OCI-LY3 (cell line): Measurements from ENCODE around the gene CHRNB1.
"Not testable (repeated sequence)": the region's sequence is repeated elsewhere in the genome, so short reads cannot be mapped to it uniquely, and the experiment has no call there.

Experiments used
- H2AFZ ChIP-seq: fragments of 200-600, 300-600 bp; shearing (Covaris generic); 2 replicates; pipeline ENCODE4 v1.6.0; 2014; ENCODE audit warnings: antibody characterized with exemption, low read depth, low read length
- H3K27ac ChIP-seq: fragments of 200-600, 300-600 bp; sonication (generic); 2 replicates; pipeline ENCODE4 v1.5.1; 2014; ENCODE audit warnings: mild to moderate bottlenecking, low read length, moderate library complexity, mixed read lengths
- H3K27me3 ChIP-seq: fragments of 200-600, 300-600 bp; sonication (generic); 2 replicates; pipeline ENCODE4 v1.6.1; 2014; ENCODE audit warnings: low read depth, low read length, mixed read lengths
- H3K36me3 ChIP-seq: fragments of 200-600, 300-600 bp; sonication (generic); replicated peaks from 2 replicates; pipeline ENCODE3; 2014; ENCODE audit warnings: low read depth, low read length, mixed read lengths
- H3K4me1 ChIP-seq: fragments of 300-600, 200-600 bp; sonication (generic); 2 replicates; pipeline ENCODE4 v1.6.1; 2014; ENCODE audit warnings: low read length, mixed read lengths
- H3K4me2 ChIP-seq: fragments of 200-600, 300-600 bp; sonication (generic); 2 replicates; pipeline ENCODE4 v1.6.1; 2014; ENCODE audit warnings: low read length, mixed read lengths
- H3K4me3 ChIP-seq: fragments of 300-600, 200-600 bp; sonication (generic); 2 replicates; pipeline ENCODE4 v1.5.1; 2014; ENCODE audit warnings: antibody characterized with exemption, mild to moderate bottlenecking, low read length, moderate library complexity
- H3K79me2 ChIP-seq: fragments of 300-600, 200-600 bp; shearing (Covaris generic); 2 replicates; pipeline ENCODE4 v1.6.1; 2014; ENCODE audit warnings: mild to moderate bottlenecking, low read length, mixed read lengths
- H3K9ac ChIP-seq: fragments of 300-600, 200-600 bp; shearing (Covaris generic); 2 replicates; pipeline ENCODE4 v1.6.0; 2014; ENCODE audit warnings: mild to moderate bottlenecking, low read length, moderate library complexity
- H3K9me3 ChIP-seq: fragments of 200-600, 300-600 bp; shearing (Covaris generic); 2 replicates; pipeline ENCODE4 v1.6.1; 2014; ENCODE audit warnings: low read length, mixed read lengths; ENCODE audit not compliant: insufficient read depth
- H4K20me1 ChIP-seq: fragments of 200-600, 300-600 bp; sonication (generic); 2 replicates; pipeline ENCODE4 v1.6.1; 2016; ENCODE audit warnings: low read length, mixed read lengths; ENCODE audit not compliant: insufficient read depth
- EZH2phosphoT487 ChIP-seq: fragments of 200-600 bp; shearing (Covaris generic); IDR thresholded peaks from 2 replicates; pipeline ENCODE4 v1.6.1; 2018; ENCODE audit warnings: antibody characterized with exemption, mixed run types, low read depth
- TF ChIP-seq, protein P1 (sequence below): fragments of 200-600, 300-600 bp; sonication (generic); IDR thresholded peaks from 2 replicates; pipeline ENCODE4 v1.5.1; 2014; ENCODE audit warnings: antibody characterized with exemption, low read length, low read depth

The CHRNB1 gene

DNA sequence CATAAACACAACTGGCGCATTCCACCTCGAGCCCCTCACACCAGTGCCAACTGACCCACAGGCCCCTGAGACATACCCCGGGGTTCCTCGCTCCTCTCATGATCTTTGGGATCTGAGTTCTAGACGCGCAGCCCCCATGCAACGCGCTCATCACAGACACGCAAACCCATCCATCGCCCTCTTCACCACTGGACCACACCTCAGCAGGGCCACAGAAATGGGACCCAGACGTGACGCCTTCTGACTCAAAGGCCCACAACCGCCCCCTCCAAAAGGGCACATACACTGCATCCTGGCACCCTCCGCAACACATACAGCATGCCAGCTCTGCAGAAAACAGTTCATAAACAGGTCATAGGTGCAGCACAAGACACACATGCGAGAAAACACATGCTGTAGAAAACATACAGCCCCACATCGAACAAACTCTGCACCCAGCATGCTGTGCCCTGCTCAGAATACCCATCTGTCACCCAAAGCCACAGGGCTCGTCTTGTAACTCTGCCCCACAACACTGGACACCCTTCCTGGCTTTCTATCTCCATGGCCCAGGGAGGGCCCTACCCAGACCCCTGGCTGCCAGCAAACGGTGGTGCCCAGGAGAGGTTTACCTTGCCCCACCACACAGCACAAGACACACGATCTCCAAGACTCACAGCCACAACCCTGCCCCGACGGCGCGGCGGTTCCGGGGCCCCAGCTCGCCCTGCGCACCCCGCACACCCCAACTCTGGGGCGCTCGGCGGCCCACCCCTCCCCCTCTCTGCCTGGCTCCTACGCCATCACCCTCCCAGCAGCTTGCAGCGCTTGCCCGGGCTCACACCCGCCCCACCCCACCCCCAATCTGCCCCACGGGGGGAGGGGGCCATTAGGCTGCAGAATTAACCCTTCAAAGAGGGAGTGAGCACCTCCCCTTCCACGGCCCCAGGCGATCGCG, 33.7 kb downstream of the CHRNB1 start:
- peak overlapping the region; percentile 38 for H3K27ac ChIP-seq
- H3K27me3 ChIP-seq = no peaks in the 10 kb centered on the region
- TF ChIP-seq EZH2phosphoT487 = no peak
- TF ChIP-seq, protein P1, sequence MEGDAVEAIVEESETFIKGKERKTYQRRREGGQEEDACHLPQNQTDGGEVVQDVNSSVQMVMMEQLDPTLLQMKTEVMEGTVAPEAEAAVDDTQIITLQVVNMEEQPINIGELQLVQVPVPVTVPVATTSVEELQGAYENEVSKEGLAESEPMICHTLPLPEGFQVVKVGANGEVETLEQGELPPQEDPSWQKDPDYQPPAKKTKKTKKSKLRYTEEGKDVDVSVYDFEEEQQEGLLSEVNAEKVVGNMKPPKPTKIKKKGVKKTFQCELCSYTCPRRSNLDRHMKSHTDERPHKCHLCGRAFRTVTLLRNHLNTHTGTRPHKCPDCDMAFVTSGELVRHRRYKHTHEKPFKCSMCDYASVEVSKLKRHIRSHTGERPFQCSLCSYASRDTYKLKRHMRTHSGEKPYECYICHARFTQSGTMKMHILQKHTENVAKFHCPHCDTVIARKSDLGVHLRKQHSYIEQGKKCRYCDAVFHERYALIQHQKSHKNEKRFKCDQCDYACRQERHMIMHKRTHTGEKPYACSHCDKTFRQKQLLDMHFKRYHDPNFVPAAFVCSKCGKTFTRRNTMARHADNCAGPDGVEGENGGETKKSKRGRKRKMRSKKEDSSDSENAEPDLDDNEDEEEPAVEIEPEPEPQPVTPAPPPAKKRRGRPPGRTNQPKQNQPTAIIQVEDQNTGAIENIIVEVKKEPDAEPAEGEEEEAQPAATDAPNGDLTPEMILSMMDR = no peak

DNA sequence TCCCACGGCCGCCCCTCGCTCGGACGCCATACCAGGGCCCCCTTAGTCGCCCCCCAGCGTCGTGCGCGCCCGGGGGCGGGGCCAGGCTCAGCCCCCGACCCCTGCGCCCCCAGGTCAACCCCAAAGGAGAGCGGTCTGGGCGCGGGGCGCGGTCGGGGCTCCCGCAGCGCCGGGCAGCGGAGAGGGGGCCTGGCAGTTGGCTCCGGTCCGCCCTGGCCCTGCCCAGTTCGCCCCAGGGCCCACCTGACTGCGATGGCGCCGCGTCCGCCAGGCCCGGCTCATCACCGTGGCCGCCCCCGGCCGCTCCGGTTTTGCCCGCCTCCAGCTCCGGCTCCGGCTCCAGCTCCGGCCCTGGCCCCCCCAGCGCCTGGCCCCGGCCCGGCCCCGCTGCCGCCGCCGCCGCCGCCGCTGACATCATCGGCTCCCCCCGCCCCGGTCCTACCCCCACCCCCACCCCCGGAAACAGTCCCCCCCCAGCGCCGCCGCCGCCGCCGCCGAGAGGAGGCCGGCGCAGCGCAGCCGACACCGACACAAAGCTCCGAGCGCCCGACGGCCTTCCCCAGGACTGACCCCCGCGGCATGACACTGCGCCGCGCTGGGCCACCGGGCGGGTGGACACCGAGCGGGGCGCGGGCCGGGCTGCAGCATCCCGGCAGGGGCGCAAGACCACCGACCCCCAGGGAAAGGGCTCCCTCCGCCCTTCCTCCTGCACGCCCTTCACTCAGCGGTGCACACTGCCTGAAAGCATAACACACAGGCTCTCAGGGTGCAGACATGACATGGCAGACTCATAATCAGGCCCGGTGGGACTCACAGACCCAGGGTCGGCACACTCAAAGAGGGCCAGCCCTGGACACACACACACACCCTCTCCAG, 34.6 kb downstream of the CHRNB1 start, which contains the start of gene ZBTB4:
Gene ZBTB4, minus strand, starts transcription at position 419 of the 876 bp plus-strand sequence. CDS start 12,830 bp downstream, outside the sequence.
- Histone ChIP-seq H4K20me1 (peaks cover 19% of the 10 kb centered on the region; the same call in 1 of the 2 replicates), H3K4me3 (peak within 1 kb of the TSS; percentile 96), H3K27me3 (no peaks in the 10 kb centered on the region), H3K9ac (peak within 1 kb of the TSS; percentile 83), H3K36me3 (no peaks in the 10 kb centered on the region), H3K9me3 (no peaks in the 10 kb centered on the region), H3K79me2 (peaks cover 47% of the 10 kb centered on the region), H3K4me2 (peak within 1 kb of the TSS; percentile 99), H2AFZ (peak within 1 kb of the TSS; percentile 18; the same call in 1 of the 2 replicates), H3K27ac (peak within 1 kb of the TSS; percentile 38), H3K4me1 (peaks cover 14% of the 10 kb centered on the region)
- TF ChIP-seq, protein P1 = no peak
- TF ChIP-seq EZH2phosphoT487 = no peak

More for the DNA sequence above, 33.7 kb downstream of the CHRNB1 start:
- H3K36me3 ChIP-seq = no peaks in the 10 kb centered on the region
- H3K9me3 ChIP-seq = no peaks in the 10 kb centered on the region
- peak overlapping the region; percentile 83 for H3K9ac ChIP-seq
- H3K4me3 ChIP-seq = peak overlapping the region; percentile 96
- peaks cover 19% of the 10 kb centered on the region; the same call in 1 of the 2 replicates for H4K20me1 ChIP-seq
- peak overlapping the region; percentile 84 for H3K4me2 ChIP-seq
- no peak overlapping the region; the same call in 1 of the 2 replicates for H2AFZ ChIP-seq
- H3K79me2 ChIP-seq = peaks cover 47% of the 10 kb centered on the region
- peaks cover 14% of the 10 kb centered on the region for H3K4me1 ChIP-seq

DNA sequence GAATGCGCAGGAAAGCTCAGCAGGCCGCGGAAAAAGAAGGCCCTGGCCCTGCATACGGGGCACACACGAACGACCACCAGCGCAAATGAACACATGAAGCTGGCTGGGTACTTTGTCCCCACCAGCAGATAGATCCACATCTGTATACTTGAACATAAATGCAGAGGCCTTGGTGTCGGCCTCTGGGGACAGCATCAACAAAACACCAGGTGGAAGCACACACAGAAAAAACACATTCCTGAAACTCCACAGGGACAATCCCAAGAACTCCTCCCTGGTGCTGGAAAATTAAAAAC, 35.2 kb downstream of the CHRNB1 start:
- H3K9ac ChIP-seq = peak overlapping the region; percentile 72
- H3K9me3 ChIP-seq = no peaks in the 10 kb centered on the region
- H3K79me2 ChIP-seq = peaks cover 52% of the 10 kb centered on the region
- peaks cover 19% of the 10 kb centered on the region; the same call in 1 of the 2 replicates for H4K20me1 ChIP-seq
- H3K4me3 ChIP-seq = peak overlapping the region; percentile 96
- no peaks in the 10 kb centered on the region for H3K36me3 ChIP-seq
- peak overlapping the region; percentile 18; the same call in 1 of the 2 replicates for H3K27ac ChIP-seq
- TF ChIP-seq, protein P1 = no peak
- no peak for TF ChIP-seq EZH2phosphoT487
- H3K4me1 ChIP-seq = peaks cover 14% of the 10 kb centered on the region
- H3K4me2 ChIP-seq = peak overlapping the region; percentile 99
- peak overlapping the region; percentile 18; the same call in 1 of the 2 replicates for H2AFZ ChIP-seq
- no peaks in the 10 kb centered on the region for H3K27me3 ChIP-seq

DNA sequence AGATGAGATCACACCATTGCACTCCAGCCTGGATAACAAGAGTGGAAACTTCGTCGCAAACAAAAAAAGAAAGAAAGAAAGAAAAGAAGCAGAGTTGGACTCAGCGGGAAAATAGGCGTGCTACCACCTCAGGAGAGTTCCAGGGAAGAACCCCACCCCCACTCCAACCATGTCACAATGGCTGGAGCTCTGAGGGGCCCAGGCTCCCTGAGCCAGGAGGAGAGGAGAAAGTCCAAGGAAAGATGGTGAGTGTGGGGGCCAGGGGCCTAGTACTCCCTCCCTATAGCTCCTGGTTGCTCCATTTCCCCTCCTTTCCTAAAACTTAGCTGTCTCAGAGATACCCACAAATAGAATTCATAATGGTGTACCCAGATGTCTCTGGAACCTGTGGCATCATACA, 36.4 kb downstream of the CHRNB1 start, which contains the start of gene SLC35G6:
Gene SLC35G6, plus strand, starts transcription at position 172 of the 400 bp plus-strand sequence. Its CDS starts 71 bp downstream, at position 243.
- H3K27me3 ChIP-seq, H3K27ac ChIP-seq, H3K9me3 ChIP-seq, H2AFZ ChIP-seq, H3K36me3 ChIP-seq: not testable (repeated sequence)
- H4K20me1 ChIP-seq = peaks cover 22% of the 10 kb centered on the region
- H3K4me3 ChIP-seq = peak within 1 kb of the TSS; percentile 96
- H3K4me1 ChIP-seq = peaks cover 20% of the 10 kb centered on the region
- peaks cover 54% of the 10 kb centered on the region for H3K79me2 ChIP-seq
- H3K4me2 ChIP-seq = peak within 1 kb of the TSS; percentile 99
- H3K9ac ChIP-seq = peak within 1 kb of the TSS; percentile 72

DNA sequence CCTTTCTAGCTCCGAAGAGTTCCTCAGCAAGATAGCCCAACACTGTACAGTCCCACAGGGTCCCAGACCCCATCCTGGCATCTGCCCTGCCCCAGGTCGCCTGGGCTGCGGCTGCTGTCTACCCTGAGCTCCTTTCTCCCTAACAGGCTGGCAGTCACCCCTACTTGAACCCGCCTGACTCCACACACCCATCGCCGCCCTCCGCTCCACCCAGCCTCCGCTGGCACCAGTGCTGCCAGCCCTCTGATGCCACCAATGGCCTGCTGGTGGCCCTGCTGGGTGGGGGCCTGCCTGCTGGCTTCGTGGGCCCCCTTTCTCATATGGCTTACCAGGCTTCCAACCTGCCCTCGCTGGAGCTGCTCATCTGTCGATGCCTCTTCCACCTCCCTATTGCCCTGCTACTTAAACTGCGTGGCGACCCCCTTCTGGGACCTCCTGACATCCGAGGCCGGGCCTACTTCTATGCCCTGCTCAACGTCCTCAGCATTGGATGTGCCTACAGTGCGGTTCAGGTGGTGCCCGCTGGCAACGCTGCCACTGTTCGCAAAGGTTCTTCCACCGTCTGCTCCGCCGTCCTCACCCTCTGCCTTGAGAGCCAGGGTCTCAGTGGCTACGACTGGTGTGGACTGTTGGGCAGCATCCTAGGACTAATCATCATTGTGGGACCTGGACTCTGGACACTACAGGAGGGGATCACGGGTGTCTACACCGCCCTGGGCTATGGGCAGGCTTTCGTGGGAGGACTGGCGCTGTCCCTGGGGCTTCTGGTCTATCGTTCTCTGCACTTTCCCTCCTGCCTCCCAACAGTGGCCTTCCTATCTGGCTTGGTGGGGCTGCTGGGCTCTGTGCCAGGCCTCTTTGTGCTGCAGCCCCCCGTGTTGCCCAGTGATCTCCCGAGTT, 37.2 kb downstream of the CHRNB1 start:
- H3K4me2 ChIP-seq = not testable (repeated sequence)
- H3K79me2 ChIP-seq = peaks cover 54% of the 10 kb centered on the region

DNA sequence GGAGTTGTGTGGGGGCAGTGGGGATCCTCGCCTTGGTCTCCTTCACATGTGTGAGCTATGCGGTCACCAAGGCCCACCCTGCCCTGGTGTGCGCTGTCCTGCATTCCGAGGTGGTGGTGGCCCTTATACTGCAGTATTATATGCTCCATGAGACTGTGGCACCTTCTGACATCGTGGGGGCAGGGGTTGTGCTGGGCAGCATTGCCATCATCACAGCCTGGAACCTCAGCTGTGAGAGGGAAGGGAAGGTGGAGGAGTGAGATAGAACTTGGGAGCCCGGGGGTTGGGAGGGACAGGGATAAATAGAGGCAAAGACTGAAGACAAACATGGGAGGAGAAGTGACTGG, 37.9 kb downstream of the CHRNB1 start:
- H2AFZ ChIP-seq, H3K27me3 ChIP-seq, H3K36me3 ChIP-seq, H3K9me3 ChIP-seq: not testable (repeated sequence)
- H3K4me1 ChIP-seq = peaks cover 23% of the 10 kb centered on the region
- H3K79me2 ChIP-seq = peaks cover 54% of the 10 kb centered on the region
- H4K20me1 ChIP-seq = peaks cover 20% of the 10 kb centered on the region
- H3K4me2 ChIP-seq = peak overlapping the region; percentile 85
- H3K4me3 ChIP-seq = peak overlapping the region; percentile 100
- peak overlapping the region; percentile 100 for H3K9ac ChIP-seq
- H3K27ac ChIP-seq = peak overlapping the region; percentile 93

More for the DNA sequence above, 37.2 kb downstream of the CHRNB1 start:
- H3K9ac ChIP-seq, H3K4me3 ChIP-seq, H3K9me3 ChIP-seq, H3K36me3 ChIP-seq, H3K27me3 ChIP-seq, H3K27ac ChIP-seq, H2AFZ ChIP-seq: not testable (repeated sequence)
- peaks cover 20% of the 10 kb centered on the region for H4K20me1 ChIP-seq
- peaks cover 23% of the 10 kb centered on the region for H3K4me1 ChIP-seq
